ENCODE data around the gene PSKH1.

PSKH1 gene

GRCh38 chr16:67930678-67931211 lies 37.7 kb downstream of the PSKH1 start:
- CTCF ChIA-PET: interaction anchor here (1.5 kb wide), 1 partner anchor 114 kb away, joined by 9 read pairs; no protein-coding TSS in a partner anchor
- no peak for DNase-seq (ENCODE audit: low spot score)
- POLR2A ChIA-PET (ENCODE audit: low non-redundant PET): no interaction called here
- peak overlapping the region; percentile 17 for H3K27ac ChIP-seq
- TF ChIP-seq CTCF (conservative IDR thresholded peaks at IDR 0.05; ENCODE audit: low read depth): no peak

- TF ChIP-seq CTCF (conservative IDR thresholded peaks at IDR 0.05; ENCODE audit: low read depth): no peak
- ChIA-PET POLR2A (ENCODE audit: low non-redundant PET) (no interaction called here), CTCF (interaction anchor here (0.7 to 1.5 kb wide), 2 partner anchors 29 to 115 kb away, joined by 3 to 9 read pairs; no protein-coding TSS in a partner anchor)
- H3K27ac ChIP-seq: peak within 1 kb of the TSS; percentile 17
- DNase-seq (ENCODE audit: low spot score): no peak
These were observed 38.8 kb downstream of the PSKH1 start, which contains the start of gene CTRL for GRCh38 chr16:67931712-67932461. TSS of gene CTRL (minus strand) at chr16:67931862. CDS start at chr16:67931852, 10 bp downstream.

GRCh38 chr16:67932462-67932840 lies 39.4 kb downstream of the PSKH1 start:
- POLR2A ChIA-PET (ENCODE audit: low non-redundant PET): no interaction called here
- DNase-seq (ENCODE audit: low spot score): no peak
- no peak for TF ChIP-seq CTCF (conservative IDR thresholded peaks at IDR 0.05; ENCODE audit: low read depth)
- CTCF ChIA-PET: interaction anchor here (0.5 to 2.7 kb wide), 3 partner anchors 30 to 155 kb away, joined by 3 to 15 read pairs (median 3); no protein-coding TSS in a partner anchor
- peak overlapping the region; percentile 17 for H3K27ac ChIP-seq

GRCh38 chr16:67933805-67934204 lies 40.8 kb downstream of the PSKH1 start:
- TF ChIP-seq CTCF (conservative IDR thresholded peaks at IDR 0.05; ENCODE audit: low read depth): no peak
- no peak for DNase-seq (ENCODE audit: low spot score)
- peak overlapping the region; percentile 93 for H3K27ac ChIP-seq
- POLR2A ChIA-PET (ENCODE audit: low non-redundant PET): no interaction called here
- CTCF ChIA-PET: interaction anchor here (0.6 to 2.7 kb wide), 5 partner anchors 50 to 752 kb away, joined by 3 to 15 read pairs (median 3); no protein-coding TSS in a partner anchor

- POLR2A ChIA-PET (ENCODE audit: low non-redundant PET): no interaction called here
- H3K27ac ChIP-seq: peak overlapping the region; percentile 93
- TF ChIP-seq CTCF (conservative IDR thresholded peaks at IDR 0.05; ENCODE audit: low read depth): no peak
- DNase-seq (ENCODE audit: low spot score): no peak
- CTCF ChIA-PET: interaction anchor here (0.6 to 2.7 kb wide), 4 partner anchors 9 to 124 kb away, joined by 3 to 15 read pairs (median 5); no protein-coding TSS in a partner anchor
These were observed 41.4 kb downstream of the PSKH1 start for GRCh38 chr16:67934306-67935100.

GRCh38 chr16:67935101-67935401 lies 42.0 kb downstream of the PSKH1 start:
- ChIA-PET CTCF (interaction anchor here (1.0 to 2.7 kb wide), 2 partner anchors 9 to 51 kb away, joined by 4 to 15 read pairs; no protein-coding TSS in a partner anchor), POLR2A (ENCODE audit: low non-redundant PET) (no interaction called here)
- TF ChIP-seq CTCF (conservative IDR thresholded peaks at IDR 0.05; ENCODE audit: low read depth): no peak
- H3K27ac ChIP-seq: peak overlapping the region; percentile 93
- no peak for DNase-seq (ENCODE audit: low spot score)

All from RWPE1 (cell line).